HFF-Myc (cell line): Measurements from ENCODE around the gene TNS4.

Experiments
- DNase-seq: peaks from one replicate; pipeline ENCODE4 v3.0.0-alpha.2; 2011; ENCODE audit warnings: low read depth; ENCODE audit errors: extremely low read depth
- H3K4me3 ChIP-seq: replicated peaks from 2 replicates; pipeline ENCODE4 v1.5.1; 2011; ENCODE audit warnings: low read depth, mild to moderate bottlenecking, control low read depth, low read length
- TF ChIP-seq, protein P1 (sequence below): IDR thresholded peaks from 2 replicates; pipeline ENCODE4 v1.5.1; 2012; ENCODE audit warnings: mild to moderate bottlenecking, low read depth, low read length, control low read depth; ENCODE audit errors: missing control alignments

Gene TNS4

DNA sequence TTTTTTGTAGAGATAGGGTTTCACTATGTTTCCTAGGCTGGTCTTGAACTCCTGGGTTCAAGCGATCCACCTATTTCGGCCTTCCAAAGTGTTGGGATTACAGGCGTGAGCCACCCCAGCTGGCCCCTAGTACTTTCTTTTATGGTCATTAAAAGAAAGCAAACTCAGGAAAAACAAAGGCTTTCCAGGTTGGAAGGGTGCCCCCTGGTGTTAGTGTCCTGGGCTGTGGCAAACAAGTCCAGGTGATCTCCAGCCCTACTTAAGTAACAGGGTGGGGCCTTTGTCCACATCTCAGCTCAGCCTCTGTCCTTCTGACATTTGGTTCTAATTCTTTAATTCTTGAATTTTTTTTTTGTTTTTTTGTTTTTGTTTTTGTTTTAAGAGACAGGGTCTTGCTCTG is 51.2 kb downstream of the TNS4 start:
- H3K4me3 ChIP-seq: no peak overlapping the region
- no peak for DNase-seq
- TF ChIP-seq, protein P1, sequence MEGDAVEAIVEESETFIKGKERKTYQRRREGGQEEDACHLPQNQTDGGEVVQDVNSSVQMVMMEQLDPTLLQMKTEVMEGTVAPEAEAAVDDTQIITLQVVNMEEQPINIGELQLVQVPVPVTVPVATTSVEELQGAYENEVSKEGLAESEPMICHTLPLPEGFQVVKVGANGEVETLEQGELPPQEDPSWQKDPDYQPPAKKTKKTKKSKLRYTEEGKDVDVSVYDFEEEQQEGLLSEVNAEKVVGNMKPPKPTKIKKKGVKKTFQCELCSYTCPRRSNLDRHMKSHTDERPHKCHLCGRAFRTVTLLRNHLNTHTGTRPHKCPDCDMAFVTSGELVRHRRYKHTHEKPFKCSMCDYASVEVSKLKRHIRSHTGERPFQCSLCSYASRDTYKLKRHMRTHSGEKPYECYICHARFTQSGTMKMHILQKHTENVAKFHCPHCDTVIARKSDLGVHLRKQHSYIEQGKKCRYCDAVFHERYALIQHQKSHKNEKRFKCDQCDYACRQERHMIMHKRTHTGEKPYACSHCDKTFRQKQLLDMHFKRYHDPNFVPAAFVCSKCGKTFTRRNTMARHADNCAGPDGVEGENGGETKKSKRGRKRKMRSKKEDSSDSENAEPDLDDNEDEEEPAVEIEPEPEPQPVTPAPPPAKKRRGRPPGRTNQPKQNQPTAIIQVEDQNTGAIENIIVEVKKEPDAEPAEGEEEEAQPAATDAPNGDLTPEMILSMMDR: peak; percentile 66

GRCh38 chr17:40448639-40449261 is 52.7 kb downstream of the TNS4 start:
- TF ChIP-seq, protein P1: no peak
- no peak for DNase-seq
- 0 out of 2 replicates have a peak overlapping the region, but pooled peaks have one; percentile 86 for H3K4me3 ChIP-seq

DNA sequence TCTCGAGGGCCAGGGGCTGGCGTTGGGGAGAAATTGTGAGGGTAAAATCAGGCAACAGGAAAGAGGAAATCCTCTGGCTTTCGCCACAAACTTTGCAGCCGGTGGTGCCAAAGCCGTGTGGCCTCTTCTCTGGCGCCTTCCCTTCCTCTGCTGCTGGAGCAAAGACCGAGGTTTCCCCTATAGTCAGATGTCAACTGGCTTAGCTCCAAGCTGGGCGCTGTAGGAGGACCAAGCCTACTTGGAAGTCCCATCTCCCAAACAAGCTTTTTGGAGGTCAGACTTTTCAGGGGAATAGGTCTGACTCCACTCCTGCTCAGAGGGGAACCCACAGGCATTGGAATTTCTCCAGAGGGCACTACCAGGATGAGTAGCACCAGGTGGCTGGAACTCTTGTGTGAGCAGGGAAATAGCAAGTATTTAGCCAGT is 53.2 kb downstream of the TNS4 start:
- DNase-seq: no peak
- TF ChIP-seq, protein P1: no peak
- peak overlapping the region; percentile 86; the same call in 1 of the 2 replicates for H3K4me3 ChIP-seq

DNA sequence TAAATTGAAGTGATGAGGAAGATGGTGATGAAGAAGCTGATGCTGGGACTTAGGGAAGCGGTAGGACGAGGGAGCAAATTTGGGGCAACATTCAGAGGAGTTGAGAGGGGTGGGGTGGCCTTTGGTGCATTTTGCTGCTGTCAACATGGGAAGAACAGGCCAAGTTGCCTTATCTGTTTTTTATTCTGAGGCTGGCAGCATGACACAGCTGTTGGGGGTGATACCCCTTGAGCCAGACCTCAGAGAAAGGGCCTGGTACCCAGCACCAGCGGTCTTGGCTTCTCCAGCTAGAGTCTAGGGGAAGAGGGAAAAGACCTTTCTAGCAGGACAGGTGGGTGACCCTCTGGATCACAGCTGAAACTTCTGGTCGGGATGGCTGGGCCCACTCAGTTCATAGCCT is 53.6 kb downstream of the TNS4 start:
- TF ChIP-seq, protein P1: no peak
- H3K4me3 ChIP-seq: peak overlapping the region; percentile 86
- DNase-seq: no peak

DNA sequence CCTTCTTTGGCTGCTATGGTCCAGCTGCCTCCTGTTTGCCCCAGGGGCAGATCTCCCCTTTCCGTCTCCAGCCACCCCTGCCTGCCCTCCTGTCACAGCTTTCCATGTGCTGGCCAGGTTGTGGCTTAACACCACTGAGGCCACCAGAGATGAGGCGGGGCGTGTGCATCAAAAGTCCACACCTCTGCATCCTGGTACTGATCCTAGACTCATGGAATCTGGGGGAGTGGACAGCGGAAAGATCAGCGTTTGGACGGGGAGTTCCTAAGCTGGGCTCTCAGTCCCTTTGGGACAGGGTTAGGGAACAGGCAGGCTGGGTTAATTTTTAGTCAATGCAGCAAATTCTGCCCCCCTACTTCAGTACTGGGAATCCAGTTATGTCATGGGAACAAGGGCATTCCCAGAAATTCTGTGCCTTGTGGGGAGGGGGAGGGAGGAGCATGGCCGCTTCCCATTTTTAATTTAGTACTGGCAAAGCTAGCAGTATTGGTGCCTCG is 54.2 kb downstream of the TNS4 start:
- TF ChIP-seq, protein P1: no peak
- H3K4me3 ChIP-seq: peak overlapping the region; percentile 86
- no peak for DNase-seq

DNA sequence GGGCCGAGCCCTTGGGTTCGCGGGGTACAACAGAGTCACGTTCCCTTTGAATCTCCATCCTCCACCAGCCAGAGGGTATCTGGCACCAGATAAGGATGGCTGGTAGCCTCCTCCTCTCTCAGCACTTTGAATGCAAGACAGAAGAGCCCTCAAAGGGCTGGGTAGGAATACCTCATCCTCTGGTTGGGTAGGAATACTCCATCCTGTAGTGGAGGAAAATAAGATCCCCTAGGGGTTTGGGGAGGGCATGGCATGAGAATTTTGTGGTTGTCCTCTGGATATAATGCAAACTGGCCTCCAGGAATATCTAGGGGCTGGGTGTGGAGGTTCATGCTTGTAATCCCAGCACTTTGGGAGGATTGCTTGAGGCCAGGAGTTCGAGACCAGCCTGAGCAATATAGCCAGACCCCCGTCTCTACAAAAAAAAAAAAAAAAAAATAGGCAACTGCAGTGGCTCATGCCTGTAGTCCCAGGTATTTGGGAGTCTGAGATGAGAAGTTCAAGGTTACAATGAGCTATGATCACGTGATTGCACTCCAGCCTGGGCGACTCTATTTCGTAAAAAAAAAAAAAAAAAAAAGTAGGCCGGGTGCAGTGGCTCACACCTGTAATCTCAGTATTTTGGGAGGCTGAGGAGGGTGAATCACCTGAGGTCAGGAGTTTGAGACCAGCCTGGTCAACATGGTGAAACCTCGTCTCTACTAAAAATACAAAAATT is 55.5 kb downstream of the TNS4 start:
- no peak for DNase-seq
- TF ChIP-seq, protein P1: peak; percentile 10
- H3K4me3 ChIP-seq: peak overlapping the region; percentile 86
